BLaER1 treated with 17β-estradiol and CSF1 and Interleukin-3, amounts not matched to agents 10 nM and 100 nM (cell line): Measurements from ENCODE around the gene ITPKB.

Experiments used
- H3K27ac ChIP-seq, 11 experiments: shearing (Covaris generic); formaldehyde crosslinking; 2 replicates each; pipeline ENCODE4 v1.8.1; 2022
- H3K27me3 ChIP-seq, 11 experiments: shearing (Covaris generic); formaldehyde crosslinking; 2 replicates each; pipeline ENCODE4 v1.8.1; 2022
- H3K36me3 ChIP-seq, 11 experiments: shearing (Covaris generic); formaldehyde crosslinking; 2 replicates each; pipeline ENCODE4 v1.8.1; 2022
- H3K4me1 ChIP-seq, 10 experiments: shearing (Covaris generic); formaldehyde crosslinking; 2 replicates each; pipeline ENCODE4 v1.8.1; 2022
- H3K4me2 ChIP-seq, 11 experiments: shearing (Covaris generic); formaldehyde crosslinking; 2 replicates each; pipeline ENCODE4 v1.8.1; 2022
- H3K4me3 ChIP-seq, 10 experiments: shearing (Covaris generic); formaldehyde crosslinking; 2 replicates each; pipeline ENCODE4 v1.8.1; 2022
- H3K9ac ChIP-seq, 11 experiments: shearing (Covaris generic); formaldehyde crosslinking; 2 replicates each; pipeline ENCODE4 v1.8.1; 2022
- H3K9me3 ChIP-seq, 11 experiments: shearing (Covaris generic); formaldehyde crosslinking; replicated peaks in 1 of 11; 2 replicates each; pipeline ENCODE4 v1.8.1; 2022
- H4K20me1 ChIP-seq, 11 experiments: shearing (Covaris generic); formaldehyde crosslinking; 2 replicates each; pipeline ENCODE4 v1.8.1; 2022
- Cebpa-rat ChIP-seq, 11 experiments: shearing (Covaris generic); IDR thresholded peaks; 2 replicates each; pipeline ENCODE4 v1.8.1; 2022

ITPKB gene

DNA sequence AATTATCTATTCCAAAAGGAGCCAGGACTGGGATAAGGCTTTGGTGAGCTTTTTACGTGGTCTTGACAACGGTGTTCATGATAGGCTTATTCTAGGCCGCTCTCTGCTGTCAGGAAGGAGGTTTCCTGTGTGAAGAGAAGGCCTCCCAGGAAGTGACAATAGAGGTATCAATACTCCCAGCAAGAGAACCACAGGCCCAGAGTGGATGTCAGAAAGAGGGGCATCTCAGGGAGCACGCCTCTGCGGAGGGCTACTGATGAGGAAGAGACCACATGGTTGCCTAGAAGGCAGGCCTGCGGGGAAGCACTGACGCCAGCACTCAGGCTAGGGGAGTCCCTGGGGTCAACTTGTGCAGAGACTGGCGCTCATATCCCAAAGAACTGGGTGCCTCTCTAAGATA is 60.4 kb downstream of the ITPKB start:
- Histone ChIP-seq H3K4me1 (peaks cover 70 to 98% (median 82%) of the 10 kb centered on the region in 10 experiments), H3K27ac (peak overlapping the region; percentile 8 to 91 (median 86); a peak in 17 of 22 replicates), H3K9me3 (no peaks in the 10 kb centered on the region), H3K36me3 (no peaks in the 10 kb centered on the region), H3K9ac (peak overlapping the region in 10 of 11 experiments; percentile 10 to 87 (median 80); a peak in 13 of 22 replicates), H3K4me2 (peak overlapping the region; percentile 81 to 96 (median 93)), H3K4me3 (peak overlapping the region in 1 of 10 experiments; percentile 5; a peak in 1 of 20 replicates), H3K27me3 (no peaks in the 10 kb centered on the region), H4K20me1 (peaks cover 0 to 19% (median 0%) of the 10 kb centered on the region in 11 experiments; a peak in 5 of 22 replicates)
- no peak for TF ChIP-seq Cebpa-rat (IDR thresholded peaks at IDR 0.05)

DNA sequence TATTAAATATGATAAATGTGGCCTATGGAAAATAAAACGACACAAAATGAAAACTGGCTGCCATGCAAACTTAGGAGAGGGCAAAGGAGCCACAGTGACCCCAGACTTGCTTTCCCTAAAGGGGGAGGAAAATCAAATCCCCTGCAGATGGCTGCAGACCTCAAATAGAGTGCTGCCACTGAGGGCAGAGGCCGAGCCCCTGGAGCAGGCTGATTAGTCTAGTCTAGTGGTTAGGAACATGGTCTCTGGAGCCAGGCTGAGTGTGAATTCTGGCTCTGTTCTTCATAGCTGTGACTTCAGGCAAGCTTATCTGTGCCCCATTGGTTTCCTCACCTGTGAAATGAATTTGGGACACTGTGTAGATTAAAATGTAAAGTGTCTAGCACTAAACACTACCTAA is 60.8 kb downstream of the ITPKB start:
- Histone ChIP-seq H3K9me3 (no peaks in the 10 kb centered on the region), H3K27me3 (no peaks in the 10 kb centered on the region), H3K27ac (peak overlapping the region; percentile 8 to 91 (median 86); a peak in 17 of 22 replicates), H4K20me1 (peaks cover 0 to 18% (median 0%) of the 10 kb centered on the region in 11 experiments; a peak in 5 of 22 replicates), H3K9ac (peak overlapping the region in 8 of 11 experiments; percentile 10 to 87 (median 80); a peak in 12 of 22 replicates), H3K36me3 (no peaks in the 10 kb centered on the region), H3K4me2 (peak overlapping the region; percentile 81 to 96 (median 93)), H3K4me3 (peak overlapping the region in 1 of 10 experiments; percentile 46; a peak in 1 of 20 replicates), H3K4me1 (peaks cover 74 to 98% (median 84%) of the 10 kb centered on the region in 10 experiments)
- no peak for TF ChIP-seq Cebpa-rat (IDR thresholded peaks at IDR 0.05)

DNA sequence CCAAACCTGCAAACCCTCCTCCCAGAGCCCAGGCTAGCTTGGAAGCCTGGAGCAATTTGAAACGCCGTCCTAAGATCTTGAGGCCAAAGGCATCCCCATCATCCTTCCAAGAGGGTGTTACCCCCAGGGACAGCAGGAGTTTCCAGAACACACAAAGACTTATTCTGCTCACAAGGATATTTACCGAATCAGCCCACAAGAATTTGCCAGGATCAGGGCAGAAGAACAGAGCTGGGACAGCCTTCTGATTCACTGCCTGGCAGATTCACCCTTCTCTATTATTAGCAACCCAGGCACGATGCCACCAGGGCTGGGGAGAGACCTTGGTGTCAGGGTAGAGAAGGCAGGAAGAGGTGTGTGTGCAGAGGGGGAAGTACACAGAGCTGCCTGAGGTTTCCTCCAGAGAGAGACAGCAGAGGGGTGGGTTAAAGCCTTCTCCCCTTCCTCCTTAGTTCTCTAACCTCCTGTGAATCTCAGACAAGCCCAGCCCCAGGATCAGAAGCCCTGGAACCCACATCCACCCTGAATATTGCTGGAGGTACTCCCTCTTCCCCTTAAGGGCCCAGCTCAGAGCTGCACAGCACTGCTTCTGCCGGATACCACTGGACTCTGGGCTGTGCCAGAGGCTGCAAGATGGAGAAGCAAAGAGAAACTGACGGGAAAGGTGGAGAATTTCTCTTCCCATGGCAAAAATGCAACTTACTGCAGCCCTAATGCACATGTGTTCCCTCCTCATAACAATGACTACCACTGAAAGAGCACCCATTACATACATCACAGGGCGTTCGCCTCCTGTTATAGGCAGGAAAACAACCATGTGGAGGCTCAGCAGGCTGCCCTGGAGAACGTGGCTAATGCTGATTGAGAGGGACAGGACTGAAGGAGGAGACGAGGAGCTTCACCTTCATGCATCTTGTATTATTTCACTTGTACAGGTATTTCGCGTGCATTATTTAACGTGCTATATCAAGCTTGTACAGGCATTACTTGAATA is 61.8 kb downstream of the ITPKB start:
- no peak for TF ChIP-seq Cebpa-rat (IDR thresholded peaks at IDR 0.05)
- H3K27me3 ChIP-seq = no peaks in the 10 kb centered on the region
- H3K4me1 ChIP-seq = peaks cover 83 to 98% (median 92%) of the 10 kb centered on the region in 10 experiments
- peaks cover 0 to 3% (median 0%) of the 10 kb centered on the region in 11 experiments; a peak in 1 of 22 replicates for H3K36me3 ChIP-seq
- no peaks in the 10 kb centered on the region for H3K9me3 ChIP-seq
- H3K9ac ChIP-seq = peak overlapping the region; percentile 20 to 79 (median 56); a peak in 21 of 22 replicates
- H3K4me3 ChIP-seq = peak overlapping the region in 8 of 10 experiments; percentile 6 to 46 (median 35); a peak in 9 of 20 replicates
- peak overlapping the region; percentile 9 to 89 (median 86); a peak in 21 of 22 replicates for H3K27ac ChIP-seq
- H4K20me1 ChIP-seq = peaks cover 0 to 11% (median 0%) of the 10 kb centered on the region in 11 experiments; a peak in 5 of 22 replicates
- peak overlapping the region; percentile 81 to 96 (median 93) for H3K4me2 ChIP-seq

DNA sequence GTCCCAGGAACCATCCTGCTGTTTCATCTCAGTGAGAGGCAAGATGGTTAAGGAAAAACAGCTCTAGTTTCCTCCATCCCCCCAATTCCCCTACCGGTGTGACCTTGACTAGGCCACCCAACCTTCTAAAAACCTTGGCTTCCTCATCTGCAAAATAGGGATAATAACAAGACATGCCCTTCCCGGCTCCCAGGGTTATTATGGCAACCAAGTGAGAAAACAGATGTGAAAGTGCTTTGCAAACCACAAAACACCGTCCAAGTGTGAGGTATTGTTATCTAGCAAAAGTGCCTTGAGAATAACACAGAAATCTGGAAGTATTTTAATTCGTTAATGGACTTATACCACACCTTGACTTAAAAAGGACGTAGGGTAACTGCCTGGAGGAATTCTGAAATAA is 62.7 kb downstream of the ITPKB start:
- Histone ChIP-seq H3K9me3 (no peaks in the 10 kb centered on the region), H3K4me3 (peak overlapping the region in 4 of 10 experiments; percentile 6 to 46 (median 40); a peak in 3 of 20 replicates), H3K4me1 (peaks cover 92 to 98% (median 96%) of the 10 kb centered on the region in 10 experiments), H3K9ac (peak overlapping the region in 10 of 11 experiments; percentile 20 to 79 (median 58); a peak in 16 of 22 replicates), H3K27me3 (no peaks in the 10 kb centered on the region), H3K4me2 (peak overlapping the region; percentile 81 to 96 (median 93)), H4K20me1 (peaks cover 0 to 10% (median 0%) of the 10 kb centered on the region in 11 experiments; a peak in 5 of 22 replicates), H3K36me3 (peaks cover 0 to 6% (median 2%) of the 10 kb centered on the region in 11 experiments; a peak in 4 of 22 replicates), H3K27ac (peak overlapping the region; percentile 80 to 89 (median 86); a peak in 21 of 22 replicates)
- TF ChIP-seq Cebpa-rat (IDR thresholded peaks at IDR 0.05) = no peak

DNA sequence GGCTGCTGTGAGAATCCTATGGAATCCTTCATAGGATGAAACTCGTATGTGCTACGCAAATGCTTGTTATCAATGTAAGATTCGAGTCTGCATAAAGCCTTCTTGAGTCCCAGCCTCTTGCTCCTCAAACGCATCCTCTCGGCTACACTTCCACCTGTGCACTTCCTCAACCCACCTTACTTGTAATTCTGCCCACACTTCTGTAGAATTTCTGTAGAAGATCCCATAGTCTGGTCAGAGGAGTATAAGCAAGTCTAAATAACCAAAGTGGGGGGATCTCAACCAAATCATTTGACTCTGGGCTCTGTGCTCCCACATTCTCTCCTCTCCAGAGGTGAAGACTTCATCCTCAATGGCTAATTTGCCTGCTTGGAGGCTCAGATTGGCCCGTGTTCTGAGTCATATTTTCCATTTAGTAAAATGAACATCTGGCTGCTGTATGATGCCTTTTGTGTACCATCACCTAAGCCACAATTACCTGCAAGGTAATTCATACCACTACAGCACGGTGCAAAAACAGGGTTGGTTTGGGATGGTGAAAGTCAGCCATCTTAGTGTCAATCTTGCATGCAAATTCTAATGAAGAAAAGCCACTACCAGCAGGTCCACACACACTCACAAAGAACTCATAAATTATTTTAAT is 63.2 kb downstream of the ITPKB start:
- Histone ChIP-seq H3K4me3 (peak overlapping the region in 9 of 10 experiments; percentile 20 to 59 (median 44); a peak in 15 of 20 replicates), H3K4me1 (peaks cover 88 to 98% (median 96%) of the 10 kb centered on the region in 10 experiments), H3K27ac (peak overlapping the region; percentile 80 to 89 (median 86))

DNA sequence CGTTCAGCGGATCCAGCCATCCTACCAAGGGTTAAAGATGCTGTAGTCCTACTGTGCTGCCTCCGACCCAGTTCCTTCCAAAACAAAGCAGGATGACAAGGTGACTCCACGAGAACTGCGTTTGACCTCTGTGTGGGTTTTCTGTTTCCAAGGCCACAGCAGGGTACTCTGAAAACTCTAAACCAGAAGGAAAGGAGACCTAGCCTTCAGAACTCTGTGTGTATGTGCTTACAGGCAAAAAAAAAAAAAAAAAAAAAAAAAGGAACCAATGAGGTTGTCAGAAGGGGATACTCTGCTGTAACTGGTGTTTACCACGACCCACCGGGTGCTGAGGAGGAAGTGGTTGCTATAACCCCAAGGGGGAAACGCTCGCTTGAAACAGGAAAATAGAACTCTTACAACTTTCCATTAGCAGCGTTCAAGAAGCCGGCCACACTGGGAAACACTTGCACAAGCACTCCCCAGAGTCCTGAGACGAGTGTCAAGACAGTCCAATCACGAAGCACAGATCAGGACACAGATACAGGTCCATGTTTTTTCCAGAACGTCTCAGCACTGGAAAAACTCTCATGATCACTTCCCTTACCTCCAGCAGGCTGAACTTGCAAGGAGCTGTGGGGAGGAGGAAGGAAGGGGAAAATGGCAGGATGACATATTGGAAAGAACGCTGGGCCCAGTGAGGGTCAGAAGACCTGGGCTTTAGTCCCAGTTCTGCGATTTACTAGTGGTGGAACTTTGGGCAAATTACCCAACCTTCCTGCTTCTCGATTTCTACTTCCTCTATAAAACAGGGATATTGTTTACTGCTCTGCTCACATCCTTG is 64.0 kb downstream of the ITPKB start:
- Histone ChIP-seq H3K27me3 (no peaks in the 10 kb centered on the region), H3K9ac (peak overlapping the region; percentile 60 to 80 (median 74)), H3K4me1 (peaks cover 81 to 98% (median 90%) of the 10 kb centered on the region in 10 experiments), H3K9me3 (no peaks in the 10 kb centered on the region), H3K27ac (peak overlapping the region; percentile 80 to 89 (median 86)), H3K4me2 (peak overlapping the region; percentile 81 to 96 (median 93)), H3K36me3 (peaks cover 0 to 10% (median 5%) of the 10 kb centered on the region in 11 experiments; a peak in 4 of 22 replicates), H4K20me1 (peaks cover 0 to 10% (median 0%) of the 10 kb centered on the region in 11 experiments; a peak in 5 of 22 replicates), H3K4me3 (peak overlapping the region; percentile 33 to 59 (median 44); a peak in 18 of 20 replicates)
- peak in 8 of 11 experiments; percentile 54 to 98 (median 88); a peak in 15 of 22 replicates for TF ChIP-seq Cebpa-rat (IDR thresholded peaks at IDR 0.05)

More for the DNA sequence above, 63.2 kb downstream of the ITPKB start:
- Histone ChIP-seq H3K9ac (peak overlapping the region; percentile 60 to 79 (median 71); a peak in 20 of 22 replicates), H3K4me2 (peak overlapping the region; percentile 81 to 96 (median 93)), H4K20me1 (peaks cover 0 to 10% (median 0%) of the 10 kb centered on the region in 11 experiments; a peak in 5 of 22 replicates), H3K27me3 (no peaks in the 10 kb centered on the region), H3K36me3 (peaks cover 0 to 10% (median 5%) of the 10 kb centered on the region in 11 experiments; a peak in 4 of 22 replicates), H3K9me3 (no peaks in the 10 kb centered on the region)
- TF ChIP-seq Cebpa-rat (IDR thresholded peaks at IDR 0.05) = no peak

DNA sequence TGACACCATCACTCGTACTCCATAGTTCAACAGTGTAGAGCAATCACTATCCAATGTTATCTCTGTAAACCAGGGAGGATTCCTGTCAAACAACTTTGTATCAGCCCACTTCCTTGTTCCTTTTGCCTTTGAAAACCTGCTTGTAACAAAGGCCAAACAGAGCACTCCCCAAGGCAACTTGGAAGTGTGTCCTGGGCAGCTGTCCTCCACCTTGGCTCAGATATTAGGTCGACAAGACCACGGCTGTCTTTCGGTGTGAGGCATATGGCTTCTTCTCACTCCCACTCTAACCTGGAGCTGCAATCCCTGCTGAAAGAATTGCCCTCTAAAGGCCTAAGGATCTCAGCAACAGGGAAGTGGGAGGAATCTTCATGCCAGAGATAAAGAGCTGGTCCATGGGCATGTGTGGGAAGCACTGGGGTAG is 66.7 kb downstream of the ITPKB start:
- Histone ChIP-seq H3K9me3 (no peaks in the 10 kb centered on the region), H3K4me1 (peaks cover 64 to 98% (median 88%) of the 10 kb centered on the region in 10 experiments), H4K20me1 (peaks cover 0 to 14% (median 0%) of the 10 kb centered on the region in 11 experiments; a peak in 6 of 22 replicates), H3K27me3 (no peaks in the 10 kb centered on the region), H3K36me3 (peaks cover 0 to 10% (median 5%) of the 10 kb centered on the region in 11 experiments; a peak in 4 of 22 replicates), H3K9ac (no peak overlapping the region), H3K4me2 (peak overlapping the region; percentile 7 to 96 (median 84); a peak in 20 of 22 replicates), H3K27ac (peak overlapping the region in 5 of 11 experiments; percentile 4 to 89 (median 46); a peak in 8 of 22 replicates), H3K4me3 (no peak overlapping the region)
- no peak for TF ChIP-seq Cebpa-rat (IDR thresholded peaks at IDR 0.05)
